ENCODE measurements around the gene TMEM184C. TPM values are rescaled to one million over a fixed set of nuclear protein-coding genes. Genes with fewer than 3 reads are reported as not detected.

Gene TMEM184C
- total RNA-seq, 1 experiment from 2014 or later: 28.0 TPM

DNA sequence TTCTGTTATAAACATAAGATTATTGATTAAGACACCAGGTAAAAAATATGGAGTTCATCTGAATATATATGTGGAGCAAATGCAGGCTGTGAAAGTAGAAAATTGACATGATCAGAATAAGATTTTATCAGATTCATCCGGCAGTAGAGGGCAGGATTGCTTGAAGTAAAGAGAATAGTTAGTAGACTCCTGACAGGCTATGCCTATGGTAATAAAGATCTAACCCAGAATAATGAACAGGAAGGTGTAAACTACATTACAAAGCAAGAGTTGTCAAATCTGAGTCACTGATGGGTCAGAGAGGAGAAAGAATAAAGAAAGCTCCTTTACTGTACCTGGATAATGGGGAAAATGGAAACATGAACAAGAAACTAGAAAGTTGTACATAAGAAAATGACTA is 20.8 kb upstream of the TMEM184C start:
- no peak for DNase-seq (ENCODE audit: low read depth)
- in situ Hi-C loops (cut with HindIII; ENCODE audit: low pct_unique_long_range_greater_than_20kb, low sequenced_read_pairs): no loop called here

DNA sequence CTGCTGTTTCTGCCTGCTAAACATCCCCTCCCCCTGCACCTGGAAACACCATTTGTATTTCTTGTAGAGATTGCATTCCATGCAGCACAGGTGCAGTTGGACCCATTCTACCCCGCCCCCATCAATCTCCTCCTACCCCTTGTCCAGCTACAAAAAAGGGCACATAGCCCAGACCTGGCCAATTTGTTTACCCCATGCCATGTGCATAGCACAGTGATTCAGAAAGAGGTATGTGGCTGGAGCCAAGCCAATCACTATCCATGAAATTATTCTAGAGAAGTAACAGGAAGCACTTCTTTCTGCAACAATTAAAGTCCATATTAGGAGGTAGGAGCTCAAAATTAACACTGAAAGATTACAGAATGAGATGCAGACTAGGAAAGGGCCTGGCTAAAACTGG is 20.2 kb upstream of the TMEM184C start:
- in situ Hi-C loops (cut with HindIII; ENCODE audit: low pct_unique_long_range_greater_than_20kb, low sequenced_read_pairs): no loop called here
- DNase-seq (ENCODE audit: low read depth): peak; percentile 67

DNA sequence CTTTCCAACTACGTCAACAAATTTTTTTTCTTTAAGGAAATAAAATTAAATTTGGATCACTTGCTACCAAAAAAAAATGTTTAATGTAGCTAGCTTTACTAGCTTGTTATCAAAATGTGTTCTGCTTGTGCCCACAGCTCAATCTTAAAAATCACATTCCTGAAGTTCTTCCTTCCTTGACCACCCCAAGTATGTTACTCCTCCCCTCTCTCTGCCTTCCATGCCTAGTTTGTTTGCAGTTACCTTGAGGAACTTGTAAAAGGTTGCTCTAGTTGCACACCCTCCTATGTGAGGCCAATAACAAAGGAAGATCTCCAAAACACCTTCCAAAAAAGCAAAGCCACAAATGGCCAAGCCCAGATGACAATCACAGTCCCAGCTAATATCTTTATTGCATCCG is 19.6 kb upstream of the TMEM184C start:
- in situ Hi-C loops (cut with HindIII; ENCODE audit: low pct_unique_long_range_greater_than_20kb, low sequenced_read_pairs): no loop called here
- no peak for DNase-seq (ENCODE audit: low read depth)

DNA sequence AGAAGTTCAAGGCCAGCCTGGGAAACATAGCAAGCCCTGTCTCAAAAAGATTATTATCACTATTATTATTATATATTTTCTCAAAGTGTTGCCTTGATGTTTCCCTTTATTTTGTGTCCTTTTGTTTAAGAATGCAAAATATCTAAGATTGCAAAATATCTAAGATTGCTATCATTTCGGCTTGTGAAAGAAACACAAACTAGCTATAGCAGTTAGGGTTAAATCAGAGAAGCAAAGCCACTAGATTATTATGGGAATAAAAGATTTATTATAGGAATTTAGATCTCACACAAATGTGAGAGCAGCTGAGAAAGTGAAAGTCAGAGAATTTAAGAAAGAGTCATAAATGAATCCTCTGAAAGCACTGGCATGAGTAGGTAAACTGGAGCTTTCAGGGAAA is 18.0 kb upstream of the TMEM184C start:
- in situ Hi-C loops (cut with HindIII; ENCODE audit: low pct_unique_long_range_greater_than_20kb, low sequenced_read_pairs): no loop called here
- no peak for DNase-seq (ENCODE audit: low read depth)

DNA sequence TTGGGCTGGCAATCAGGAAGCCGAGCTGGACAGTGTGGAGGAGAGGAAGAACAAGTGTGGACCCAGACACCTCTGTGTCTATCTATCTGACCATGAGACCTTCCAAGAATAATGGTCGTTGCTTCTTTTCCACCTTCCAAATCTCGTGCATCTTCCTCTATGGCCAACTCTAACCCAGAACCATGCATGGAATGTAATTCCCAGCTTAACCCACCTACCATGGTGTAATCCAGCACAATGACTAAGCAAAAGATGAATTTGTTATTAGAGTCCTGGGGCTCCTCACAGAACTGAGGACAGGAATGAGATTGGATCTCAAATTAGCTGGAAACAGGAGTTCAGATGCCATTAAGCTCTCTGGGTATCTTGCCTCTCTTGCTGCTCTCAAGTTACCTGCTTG is 17.4 kb upstream of the TMEM184C start:
- in situ Hi-C loops (cut with HindIII; ENCODE audit: low pct_unique_long_range_greater_than_20kb, low sequenced_read_pairs): no loop called here

DNA sequence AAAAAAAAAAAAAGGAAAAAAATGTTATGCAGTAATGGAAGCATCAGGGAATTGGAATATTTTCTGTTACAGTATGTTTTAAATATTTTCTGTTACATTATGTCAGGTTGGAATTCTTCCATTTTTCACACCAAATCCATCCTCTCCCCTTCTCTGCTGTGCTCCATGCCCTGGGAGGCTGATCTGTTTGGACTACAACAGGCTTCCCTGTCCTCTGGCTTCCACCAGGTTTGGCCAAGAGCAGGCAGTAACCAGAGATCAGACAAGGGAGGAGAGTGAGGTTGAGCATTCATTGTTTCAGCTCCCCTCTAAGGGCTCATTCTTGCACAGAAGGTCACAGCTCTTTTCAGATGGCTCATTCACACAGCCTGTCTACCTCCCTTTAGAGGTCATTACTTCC is 11.7 kb upstream of the TMEM184C start:
- DNase-seq (ENCODE audit: low read depth): no peak
- in situ Hi-C loops (cut with HindIII; ENCODE audit: low pct_unique_long_range_greater_than_20kb, low sequenced_read_pairs): no loop called here

More for the DNA sequence above, 17.4 kb upstream of the TMEM184C start:
- DNase-seq (ENCODE audit: low read depth): no peak

DNA sequence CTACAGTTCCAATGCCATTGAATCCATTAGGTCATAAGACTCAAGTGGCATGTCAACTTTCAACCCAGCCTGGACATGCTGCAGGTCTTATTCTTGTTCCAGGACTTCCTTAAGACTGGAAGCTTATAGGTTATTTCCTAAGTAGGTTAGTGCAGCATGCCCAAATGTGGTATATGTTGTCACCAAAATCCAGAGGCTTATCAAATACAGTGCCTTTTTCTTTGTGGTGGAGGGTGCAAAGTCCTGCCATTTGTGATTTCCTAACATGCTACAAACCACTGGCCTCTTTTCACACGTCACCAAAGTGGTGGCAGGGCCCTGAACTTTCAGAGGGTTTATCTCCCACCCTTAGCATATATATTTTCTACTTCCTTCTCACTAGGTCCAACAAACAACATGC is 9.7 kb upstream of the TMEM184C start:
- DNase-seq (ENCODE audit: low read depth): no peak
- in situ Hi-C loops (cut with HindIII; ENCODE audit: low pct_unique_long_range_greater_than_20kb, low sequenced_read_pairs): no loop called here

DNA sequence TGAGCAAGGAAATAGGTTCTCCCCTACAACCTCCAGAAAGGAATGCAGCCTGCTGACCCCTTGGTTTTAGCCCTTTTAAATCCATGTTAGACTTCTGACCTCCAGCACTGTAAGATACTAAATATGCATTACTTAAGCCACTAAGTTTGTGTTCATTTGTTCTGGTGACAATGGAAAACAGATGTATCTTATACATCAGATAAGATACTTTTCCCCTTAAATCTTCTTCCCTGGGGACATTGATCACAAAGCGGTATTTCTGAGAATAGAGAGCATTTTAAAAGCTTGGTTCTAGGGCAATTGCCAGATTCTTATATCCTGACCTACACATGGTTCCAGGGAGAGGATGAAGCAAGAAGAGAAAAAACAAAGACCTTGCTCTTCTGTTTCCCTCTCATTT is 6.5 kb upstream of the TMEM184C start:
- DNase-seq (ENCODE audit: low read depth): no peak

DNA sequence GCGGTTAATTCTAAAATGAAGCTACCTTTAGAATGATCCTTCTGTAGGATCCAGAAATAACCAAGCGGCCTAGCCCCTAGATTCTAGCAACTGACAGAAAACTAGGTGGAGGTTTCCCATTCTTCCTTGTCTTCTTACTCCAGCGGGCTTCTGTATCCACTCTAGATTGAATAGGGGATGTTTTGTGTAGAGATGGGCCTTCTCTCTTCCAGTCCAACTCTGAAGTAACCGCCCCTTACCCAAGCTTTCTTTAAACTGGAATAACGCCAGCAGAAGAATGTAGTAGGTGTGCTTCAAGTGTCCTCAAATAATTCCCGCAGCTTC is 386 bp upstream of the TMEM184C start:
- in situ Hi-C loops (cut with HindIII; ENCODE audit: low pct_unique_long_range_greater_than_20kb, low sequenced_read_pairs): no loop called here

More for the DNA sequence above, 6.5 kb upstream of the TMEM184C start:
- in situ Hi-C loops (cut with HindIII; ENCODE audit: low pct_unique_long_range_greater_than_20kb, low sequenced_read_pairs): no loop called here

DNA sequence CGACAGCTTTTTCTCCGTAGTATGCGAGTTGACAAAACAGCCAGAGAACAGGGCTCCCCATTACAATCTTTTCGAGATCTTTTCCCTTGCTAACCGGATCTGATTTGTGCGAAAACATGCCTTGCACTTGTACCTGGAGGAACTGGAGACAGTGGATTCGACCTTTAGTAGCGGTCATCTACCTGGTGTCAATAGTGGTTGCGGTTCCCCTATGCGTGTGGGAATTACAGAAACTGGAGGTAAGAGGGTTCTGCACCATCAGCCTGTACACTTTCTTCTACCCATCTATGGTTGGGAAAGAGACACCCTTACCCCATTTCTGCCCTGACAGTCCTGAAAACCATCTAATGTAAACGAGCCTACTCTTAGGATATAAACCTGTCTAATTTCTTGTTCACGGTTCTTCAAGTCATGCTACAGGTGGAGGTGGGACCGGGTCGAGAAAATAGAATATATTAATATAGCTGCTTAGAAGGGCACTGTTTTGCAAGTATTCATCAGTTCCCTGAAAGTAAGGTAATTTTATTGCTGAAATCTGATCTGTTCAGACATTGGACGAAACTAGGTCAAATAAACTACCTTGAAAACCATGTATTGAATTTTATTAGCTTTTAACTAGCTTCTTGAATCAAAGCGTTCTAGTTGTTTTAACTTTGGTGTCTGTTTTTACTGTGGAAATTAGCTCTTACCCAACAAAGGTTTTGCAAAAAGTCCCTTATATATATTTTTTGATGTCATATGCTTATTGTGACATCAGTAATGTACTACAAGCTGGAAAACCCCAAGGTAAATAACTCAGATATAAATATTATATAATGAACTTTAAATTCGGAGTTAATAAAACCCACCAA is 869 bp downstream of the TMEM184C start:
- DNase-seq (ENCODE audit: low read depth): no peak

More for the DNA sequence above, 386 bp upstream of the TMEM184C start:
- DNase-seq (ENCODE audit: low read depth): peak; percentile 4

DNA sequence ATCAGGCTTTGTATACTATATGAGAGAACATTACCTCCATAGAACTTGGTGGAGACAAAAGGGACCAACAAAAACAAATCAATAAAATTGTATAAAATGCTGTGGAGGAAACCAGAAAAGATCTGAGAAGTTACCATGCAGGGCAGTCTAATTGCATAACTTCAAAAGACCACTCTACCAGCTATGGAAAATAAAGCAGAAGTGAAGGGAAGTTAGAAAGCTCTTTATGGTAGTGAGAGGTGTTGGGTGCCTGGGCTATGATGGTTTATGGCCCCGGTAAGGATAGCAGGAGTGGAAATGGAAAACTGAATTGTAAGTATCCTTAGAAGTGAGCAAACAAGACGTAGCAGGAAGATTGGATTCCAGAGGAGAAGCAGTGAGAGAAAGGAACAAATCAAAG is 3.1 kb downstream of the TMEM184C start:
- no peak for DNase-seq (ENCODE audit: low read depth)
- in situ Hi-C loops (cut with HindIII; ENCODE audit: low pct_unique_long_range_greater_than_20kb, low sequenced_read_pairs): no loop called here

More for the DNA sequence above, 869 bp downstream of the TMEM184C start:
- in situ Hi-C loops (cut with HindIII; ENCODE audit: low pct_unique_long_range_greater_than_20kb, low sequenced_read_pairs): no loop called here

DNA sequence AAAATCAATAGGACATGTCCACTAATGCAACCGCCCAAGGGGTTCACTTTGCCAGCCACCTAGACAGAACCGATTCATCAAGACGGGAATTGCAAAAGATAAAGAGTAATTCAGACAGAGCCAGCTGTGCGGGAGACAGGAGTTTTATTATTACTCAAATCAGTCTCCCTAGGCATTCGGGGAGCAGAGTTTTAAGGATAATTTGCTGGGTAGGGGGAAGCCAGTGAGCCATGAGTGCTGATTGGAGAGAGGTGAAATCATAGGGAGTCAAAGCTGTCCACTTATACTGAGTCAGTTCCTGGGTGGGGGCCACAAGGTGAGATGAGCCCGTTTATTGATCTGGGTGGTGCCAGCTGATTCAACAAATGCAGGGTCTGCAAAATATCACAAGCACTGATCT is 8.5 kb downstream of the TMEM184C start:
- DNase-seq (ENCODE audit: low read depth): no peak
- in situ Hi-C loops (cut with HindIII; ENCODE audit: low pct_unique_long_range_greater_than_20kb, low sequenced_read_pairs): no loop called here

DNA sequence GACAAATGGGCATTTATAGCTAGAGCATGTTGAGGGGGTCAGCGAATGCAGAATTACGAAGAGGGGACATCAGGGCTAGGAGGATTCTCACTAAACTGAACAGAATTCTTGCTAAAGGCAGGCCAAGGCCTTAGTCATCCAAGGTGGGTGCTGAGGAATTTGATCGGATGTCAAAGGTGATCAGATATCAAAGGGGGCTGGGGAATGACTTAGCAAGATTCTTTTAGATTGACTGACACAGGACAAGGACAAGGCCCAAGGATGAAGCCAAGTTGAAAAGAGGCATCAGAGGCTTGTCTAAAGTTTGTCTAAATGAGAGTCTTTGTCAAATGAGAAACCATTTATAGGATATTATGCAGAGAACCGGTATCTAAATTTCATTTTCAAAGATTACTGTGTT is 9.7 kb downstream of the TMEM184C start:
- in situ Hi-C loops (cut with HindIII; ENCODE audit: low pct_unique_long_range_greater_than_20kb, low sequenced_read_pairs): no loop called here
- no peak for DNase-seq (ENCODE audit: low read depth)

DNA sequence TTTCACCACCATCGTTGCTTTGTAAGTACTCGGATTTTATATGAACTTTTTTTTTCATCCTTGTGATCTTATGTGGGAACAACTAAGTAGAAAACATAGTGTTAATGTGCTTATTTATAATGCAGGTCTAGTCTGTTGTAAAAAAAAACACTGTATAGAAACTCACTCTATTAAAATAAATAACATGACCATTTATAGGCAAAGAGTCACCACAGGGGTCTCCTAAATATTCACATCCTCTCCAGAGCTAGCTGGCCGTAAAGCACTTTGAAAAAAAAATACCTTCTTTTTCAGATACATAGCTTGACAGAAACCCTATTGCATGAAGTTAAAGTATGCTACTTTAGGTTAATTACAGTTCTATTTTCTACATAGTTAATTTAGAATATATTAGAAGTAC is 11.2 kb downstream of the TMEM184C start:
- in situ Hi-C loops (cut with HindIII; ENCODE audit: low pct_unique_long_range_greater_than_20kb, low sequenced_read_pairs): no loop called here
- no peak for DNase-seq (ENCODE audit: low read depth)

DNA sequence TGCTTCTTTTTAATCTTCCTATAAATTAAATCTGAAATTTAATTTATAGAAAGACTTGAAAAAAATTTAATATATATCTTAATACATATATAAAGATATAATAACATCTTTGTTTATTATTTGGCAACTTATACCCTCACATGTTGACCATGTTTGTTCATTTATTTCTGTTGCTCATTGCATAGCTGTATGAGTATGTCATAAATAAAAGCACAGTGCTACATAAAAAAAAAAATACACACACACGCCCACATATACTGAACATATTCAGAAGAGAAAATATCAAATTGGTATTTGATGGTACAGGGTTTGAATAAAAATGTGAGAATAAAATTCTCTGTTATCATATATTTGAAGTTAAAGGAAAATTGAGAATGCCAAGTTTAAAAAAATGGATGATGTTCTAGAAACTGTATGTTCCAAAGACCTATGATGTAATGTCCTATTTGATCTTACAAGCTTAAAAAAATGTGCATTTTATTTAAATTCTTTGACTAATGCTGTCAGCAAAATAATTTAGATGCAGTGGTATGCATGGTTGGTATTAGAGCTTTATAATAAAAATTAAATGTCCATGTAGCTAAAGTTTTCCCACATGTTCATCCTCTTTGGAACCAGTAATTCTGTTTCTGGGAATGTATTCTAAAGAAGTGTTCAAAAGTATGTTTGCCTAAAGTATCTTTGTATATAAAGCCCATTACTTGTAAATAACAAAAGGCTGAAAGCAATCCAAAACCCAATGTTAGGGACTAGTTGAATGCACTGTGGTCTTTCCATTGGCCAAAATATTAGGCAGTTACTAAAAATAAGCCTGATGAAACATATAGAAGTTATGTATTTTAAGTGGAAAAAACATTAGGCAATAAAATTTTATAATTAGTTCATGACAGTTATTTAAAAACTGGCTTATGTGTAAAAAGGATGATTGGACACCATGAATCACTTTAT is 12.9 kb downstream of the TMEM184C start:
- no peak for DNase-seq (ENCODE audit: low read depth)
- in situ Hi-C loops (cut with HindIII; ENCODE audit: low pct_unique_long_range_greater_than_20kb, low sequenced_read_pairs): no loop called here

DNA sequence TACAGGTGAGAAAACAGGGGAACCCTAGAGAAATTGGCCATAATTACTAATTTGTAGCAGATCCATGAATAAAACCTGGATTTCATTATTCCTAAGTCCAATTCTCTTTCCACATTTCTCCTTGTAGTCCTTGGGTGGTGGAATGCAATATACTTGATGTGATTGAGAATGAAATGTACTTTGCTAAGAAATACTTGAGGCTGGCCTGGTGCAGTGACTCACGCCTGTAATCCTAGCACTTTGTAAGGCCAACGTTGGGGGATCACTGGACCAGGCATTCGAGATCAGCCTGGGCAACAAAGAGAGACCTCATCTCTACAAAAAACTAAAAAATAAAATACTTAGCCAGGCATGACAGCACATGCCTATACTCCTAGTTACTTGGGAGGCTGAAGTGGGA is 15.9 kb downstream of the TMEM184C start:
- DNase-seq (ENCODE audit: low read depth): no peak
- in situ Hi-C loops (cut with HindIII; ENCODE audit: low pct_unique_long_range_greater_than_20kb, low sequenced_read_pairs): no loop called here

DNA sequence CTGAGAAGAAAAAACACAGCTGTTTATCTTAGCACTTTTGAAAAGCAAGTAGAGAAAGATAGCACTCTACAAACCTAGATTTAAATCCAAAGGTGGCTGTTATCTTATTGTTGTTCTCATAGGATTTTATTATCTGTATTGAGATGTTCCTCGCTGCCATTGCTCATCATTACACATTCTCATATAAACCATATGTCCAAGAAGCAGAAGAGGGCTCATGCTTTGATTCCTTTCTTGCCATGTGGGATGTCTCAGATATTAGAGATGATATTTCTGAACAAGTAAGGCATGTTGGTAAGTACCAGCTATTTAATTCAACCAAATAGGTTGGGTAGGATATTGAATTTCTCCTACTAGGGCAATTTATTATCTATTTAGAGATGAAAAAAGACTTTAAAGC is 16.4 kb downstream of the TMEM184C start:
- no peak for DNase-seq (ENCODE audit: low read depth)
- in situ Hi-C loops (cut with HindIII; ENCODE audit: low pct_unique_long_range_greater_than_20kb, low sequenced_read_pairs): no loop called here

DNA sequence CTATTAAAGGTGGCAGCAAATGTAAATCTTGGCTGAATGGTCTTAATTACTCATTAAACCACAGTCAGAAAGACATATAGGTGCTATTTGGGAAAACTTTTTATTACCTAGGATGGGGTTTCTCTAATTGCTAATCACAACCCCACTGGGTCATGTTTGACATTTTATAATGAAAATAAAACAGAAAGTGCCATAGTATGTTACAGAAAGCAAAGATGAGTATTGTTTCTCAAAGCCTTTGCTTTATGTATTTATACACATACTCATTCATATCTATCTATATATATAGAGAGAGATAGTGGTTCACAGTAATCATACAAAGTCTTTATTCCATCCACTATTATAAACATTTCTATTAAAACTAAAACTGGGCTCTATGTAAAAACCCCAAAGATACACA is 18.2 kb downstream of the TMEM184C start:
- in situ Hi-C loops (cut with HindIII; ENCODE audit: low pct_unique_long_range_greater_than_20kb, low sequenced_read_pairs): no loop called here

DNA sequence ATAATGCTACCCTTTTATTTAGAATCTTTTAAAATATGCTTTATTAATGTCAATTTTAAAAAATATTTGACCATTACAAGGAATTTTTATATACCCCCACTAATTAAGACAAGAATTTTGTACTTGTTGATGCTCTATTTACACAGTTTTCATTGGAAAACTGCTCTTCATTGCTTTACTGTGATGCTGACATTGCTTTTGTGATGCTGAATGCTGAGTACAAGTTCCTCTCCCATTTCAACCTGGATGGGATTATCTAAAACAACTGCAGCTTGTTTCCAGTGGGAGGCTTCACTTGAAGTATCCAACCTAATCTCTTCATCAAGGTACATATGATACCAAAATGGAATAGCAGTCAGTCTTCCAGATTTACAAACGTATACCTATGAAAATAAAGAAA is 21.2 kb downstream of the TMEM184C start:
- in situ Hi-C loops (cut with HindIII; ENCODE audit: low pct_unique_long_range_greater_than_20kb, low sequenced_read_pairs): no loop called here
- DNase-seq (ENCODE audit: low read depth): no peak

More for the DNA sequence above, 18.2 kb downstream of the TMEM184C start:
- no peak for DNase-seq (ENCODE audit: low read depth)
